ENCODE results near the gene NAB1. TPM values are rescaled to one million over a fixed set of nuclear protein-coding genes. Genes with fewer than 3 reads are reported as not detected.

NAB1 gene
- total and polyA plus RNA-seq, 12 donors = 13.0 to 43.7 (median 26.7) TPM

DNA sequence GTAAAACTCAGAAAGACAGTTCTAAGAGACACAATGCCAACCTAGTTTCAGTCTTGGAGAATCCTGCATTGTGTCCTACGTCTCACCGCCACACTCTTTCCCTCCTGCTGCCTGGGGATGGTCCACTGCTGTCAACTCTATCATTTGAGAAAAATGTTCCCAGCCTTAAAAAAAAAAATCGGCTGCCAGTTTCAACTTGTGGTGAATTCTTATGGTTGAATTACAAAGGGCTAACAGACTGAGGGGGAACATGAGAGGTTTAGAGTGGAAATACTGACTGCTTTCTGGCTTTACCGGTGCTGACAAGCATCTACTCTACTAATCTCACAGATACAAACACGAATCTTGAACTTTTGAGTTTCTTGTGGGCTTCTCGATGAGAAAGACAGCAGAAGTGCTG, 74.0 kb downstream of the NAB1 start:
- 80 to 92% (median 82%) methylated on average over 6 of the region's 6 CpGs for WGBS, 4 donors

DNA sequence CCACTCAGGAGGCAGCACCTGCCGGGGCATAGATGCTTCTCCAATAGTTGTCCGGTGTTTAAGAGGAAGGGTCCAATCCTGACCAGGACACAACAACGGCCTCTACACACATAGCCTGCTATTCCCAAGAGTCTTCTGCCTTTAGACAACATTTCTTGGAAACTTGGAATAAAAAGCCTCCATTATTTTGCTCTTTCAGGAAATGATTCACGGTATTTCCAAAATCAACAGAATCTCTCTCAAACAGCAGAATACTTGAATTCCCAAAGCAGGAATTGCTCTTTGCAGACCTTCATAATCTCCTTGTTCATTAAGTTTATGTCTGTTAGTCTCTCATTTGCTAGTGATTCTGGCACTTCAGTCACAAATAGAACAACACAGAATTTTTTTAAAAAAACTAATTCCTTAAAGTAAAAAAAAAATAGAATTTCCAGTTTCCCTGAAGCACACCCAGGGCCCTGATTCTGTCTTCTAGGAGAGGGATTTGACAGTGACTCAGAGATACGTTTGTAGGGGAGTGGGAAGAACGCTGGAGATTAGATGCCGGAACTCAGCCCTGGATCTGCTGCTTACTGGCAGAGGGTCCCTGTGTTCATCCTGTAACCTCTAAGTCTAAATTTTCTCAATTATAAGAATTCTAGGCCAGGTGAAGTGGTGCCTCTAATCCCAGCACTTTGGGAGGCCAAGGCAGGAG, 74.7 kb downstream of the NAB1 start:
- H3K4me3 ChIP-seq = no peak overlapping the region
- H3K27me3 ChIP-seq = no peaks in the 10 kb centered on the region
- WGBS, 4 donors = 66 to 81% (median 77%) methylated on average over 7 of the region's 7 CpGs
- H3K9me3 ChIP-seq (replicated peaks in 1 of 3) = no peaks in the 10 kb centered on the region
- no peaks in the 10 kb centered on the region for H3K36me3 ChIP-seq (replicated peaks in 1 of 2)
- no peak overlapping the region for H3K27ac ChIP-seq
- H3K4me1 ChIP-seq (replicated peaks in 1 of 2) = no peaks in the 10 kb centered on the region
- TF ChIP-seq, protein P1, sequence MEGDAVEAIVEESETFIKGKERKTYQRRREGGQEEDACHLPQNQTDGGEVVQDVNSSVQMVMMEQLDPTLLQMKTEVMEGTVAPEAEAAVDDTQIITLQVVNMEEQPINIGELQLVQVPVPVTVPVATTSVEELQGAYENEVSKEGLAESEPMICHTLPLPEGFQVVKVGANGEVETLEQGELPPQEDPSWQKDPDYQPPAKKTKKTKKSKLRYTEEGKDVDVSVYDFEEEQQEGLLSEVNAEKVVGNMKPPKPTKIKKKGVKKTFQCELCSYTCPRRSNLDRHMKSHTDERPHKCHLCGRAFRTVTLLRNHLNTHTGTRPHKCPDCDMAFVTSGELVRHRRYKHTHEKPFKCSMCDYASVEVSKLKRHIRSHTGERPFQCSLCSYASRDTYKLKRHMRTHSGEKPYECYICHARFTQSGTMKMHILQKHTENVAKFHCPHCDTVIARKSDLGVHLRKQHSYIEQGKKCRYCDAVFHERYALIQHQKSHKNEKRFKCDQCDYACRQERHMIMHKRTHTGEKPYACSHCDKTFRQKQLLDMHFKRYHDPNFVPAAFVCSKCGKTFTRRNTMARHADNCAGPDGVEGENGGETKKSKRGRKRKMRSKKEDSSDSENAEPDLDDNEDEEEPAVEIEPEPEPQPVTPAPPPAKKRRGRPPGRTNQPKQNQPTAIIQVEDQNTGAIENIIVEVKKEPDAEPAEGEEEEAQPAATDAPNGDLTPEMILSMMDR (IDR thresholded peaks at IDR 0.05) = no peak
- TF ChIP-seq POLR2A (IDR thresholded peaks at IDR 0.05) = no peak
- intact Hi-C loops (cut with DNase I) = no loop called here
- DNase-seq = no peak

More for the DNA sequence above, 74.0 kb downstream of the NAB1 start:
- Histone ChIP-seq H3K27me3 (peaks cover 3% of the 10 kb centered on the region), H3K9me3 (replicated peaks in 1 of 3) (no peaks in the 10 kb centered on the region), H3K4me3 (no peak overlapping the region), H3K36me3 (replicated peaks in 1 of 2) (no peaks in the 10 kb centered on the region), H3K27ac (no peak overlapping the region), H3K4me1 (replicated peaks in 1 of 2) (no peaks in the 10 kb centered on the region)
- intact Hi-C loops (cut with DNase I) = no loop called here
- TF ChIP-seq POLR2A (IDR thresholded peaks at IDR 0.05) = no peak
- TF ChIP-seq, protein P1 (IDR thresholded peaks at IDR 0.05) = no peak
- DNase-seq = no peak

DNA sequence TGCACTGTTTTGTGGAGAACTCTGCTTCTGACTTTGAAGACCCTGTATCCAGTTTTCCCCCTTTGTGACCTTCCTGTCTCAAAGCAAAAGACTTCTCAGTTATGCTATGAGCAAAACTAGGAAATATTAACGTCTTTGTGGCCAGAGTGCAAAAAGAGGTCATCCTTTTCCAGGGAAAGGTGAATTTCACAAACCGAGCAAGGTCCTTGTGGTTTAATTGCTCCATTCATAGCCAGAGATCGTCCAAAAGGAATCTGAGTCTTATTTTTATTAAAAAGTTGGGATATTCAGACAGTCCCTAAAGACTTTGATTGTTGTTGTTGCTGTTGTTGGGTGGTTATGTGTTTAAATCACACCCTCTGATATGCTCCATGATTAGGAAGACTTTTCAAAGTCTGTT, 77.4 kb downstream of the NAB1 start:
- no peaks in the 10 kb centered on the region for H3K27me3 ChIP-seq
- TF ChIP-seq, protein P1 (IDR thresholded peaks at IDR 0.05) = no peak
- no peak for TF ChIP-seq POLR2A (IDR thresholded peaks at IDR 0.05)
- intact Hi-C loops (cut with DNase I) = no loop called here
- 44 to 51% (median 46%) methylated on average over 3 of the region's 3 CpGs for WGBS, 4 donors
- H3K36me3 ChIP-seq (replicated peaks in 1 of 2) = no peaks in the 10 kb centered on the region
- no peak for DNase-seq
- H3K9me3 ChIP-seq (replicated peaks in 1 of 3) = no peaks in the 10 kb centered on the region
- no peaks in the 10 kb centered on the region for H3K4me1 ChIP-seq (replicated peaks in 1 of 2)
- no peak overlapping the region for H3K27ac ChIP-seq
- H3K4me3 ChIP-seq = no peak overlapping the region

DNA sequence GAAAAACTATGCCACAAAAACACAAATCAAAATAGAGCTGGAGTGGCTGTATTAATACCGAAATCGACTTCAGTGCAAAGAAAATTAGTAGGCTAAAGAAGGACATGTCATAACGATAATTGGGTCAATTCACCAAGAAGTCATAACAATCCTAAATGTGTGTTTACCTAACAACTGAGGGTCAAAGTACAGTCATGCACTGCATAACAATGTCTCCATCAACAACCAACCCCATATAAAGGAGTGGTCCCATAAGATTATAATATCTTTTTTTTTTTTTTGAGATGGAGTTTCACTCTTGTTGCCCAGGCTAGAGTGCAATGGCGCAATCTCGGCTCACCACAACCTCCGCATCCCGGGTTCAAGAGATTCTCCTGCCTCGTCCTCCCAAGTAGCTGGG, 87.5 kb downstream of the NAB1 start:
- no peak overlapping the region for H3K4me3 ChIP-seq
- TF ChIP-seq, protein P1 (IDR thresholded peaks at IDR 0.05) = no peak
- no peak for TF ChIP-seq POLR2A (IDR thresholded peaks at IDR 0.05)
- no peak overlapping the region for H3K27ac ChIP-seq
- H3K9me3 ChIP-seq (replicated peaks in 1 of 3) = no peaks in the 10 kb centered on the region
- no peaks in the 10 kb centered on the region for H3K36me3 ChIP-seq (replicated peaks in 1 of 2)
- no peak for DNase-seq
- no peaks in the 10 kb centered on the region for H3K27me3 ChIP-seq
- no peaks in the 10 kb centered on the region for H3K4me1 ChIP-seq (replicated peaks in 1 of 2)
- WGBS, 4 donors = 92 to 94% (median 93%) methylated on average over 8 of the region's 8 CpGs
- intact Hi-C loops (cut with DNase I) = no loop called here
